ENCODE results near the gene POFUT1.

The POFUT1 gene

GRCh38 chr20:32285082-32285620, 77.5 kb downstream of the POFUT1 start:
- FAIRE-seq, result no peak

- FAIRE-seq, result no peak
These were observed 78.1 kb downstream of the POFUT1 start for GRCh38 chr20:32285621-32286371.

GRCh38 chr20:32287231-32287638, 79.6 kb downstream of the POFUT1 start:
- FAIRE-seq, result no peak
